ENCODE results near the gene KIAA1217.

GRCh38 chr10:24375510-24375909, 166.6 kb downstream of the KIAA1217 start:
- TF ChIP-seq, protein P1, sequence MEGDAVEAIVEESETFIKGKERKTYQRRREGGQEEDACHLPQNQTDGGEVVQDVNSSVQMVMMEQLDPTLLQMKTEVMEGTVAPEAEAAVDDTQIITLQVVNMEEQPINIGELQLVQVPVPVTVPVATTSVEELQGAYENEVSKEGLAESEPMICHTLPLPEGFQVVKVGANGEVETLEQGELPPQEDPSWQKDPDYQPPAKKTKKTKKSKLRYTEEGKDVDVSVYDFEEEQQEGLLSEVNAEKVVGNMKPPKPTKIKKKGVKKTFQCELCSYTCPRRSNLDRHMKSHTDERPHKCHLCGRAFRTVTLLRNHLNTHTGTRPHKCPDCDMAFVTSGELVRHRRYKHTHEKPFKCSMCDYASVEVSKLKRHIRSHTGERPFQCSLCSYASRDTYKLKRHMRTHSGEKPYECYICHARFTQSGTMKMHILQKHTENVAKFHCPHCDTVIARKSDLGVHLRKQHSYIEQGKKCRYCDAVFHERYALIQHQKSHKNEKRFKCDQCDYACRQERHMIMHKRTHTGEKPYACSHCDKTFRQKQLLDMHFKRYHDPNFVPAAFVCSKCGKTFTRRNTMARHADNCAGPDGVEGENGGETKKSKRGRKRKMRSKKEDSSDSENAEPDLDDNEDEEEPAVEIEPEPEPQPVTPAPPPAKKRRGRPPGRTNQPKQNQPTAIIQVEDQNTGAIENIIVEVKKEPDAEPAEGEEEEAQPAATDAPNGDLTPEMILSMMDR (IDR thresholded peaks at IDR 0.05; ENCODE audit: low read depth, low read length, poor library complexity, severe bottlenecking): no peak
- TF ChIP-seq EZH2phosphoT487 (IDR thresholded peaks at IDR 0.05; ENCODE audit: borderline replicate concordance, low read length): no peak
